GM23338 (cell line): ENCODE measurements around the gene HYAL2. TPM values are rescaled to one million over a fixed set of nuclear protein-coding genes. Genes with fewer than 3 reads are reported as not detected.

Experiments used
- ATAC-seq: fragments of 200-7000 bp; cut with Tn5 transposase; 3 replicates; pipeline ENCODE4 v1.9.1; 2020
- DNase-seq: peaks from one replicate; pipeline ENCODE4 v3.0.0-alpha.2; 2015; ENCODE audit warnings: low spot score
- H2AFZ ChIP-seq: fragments of 200-600 bp; sonication (generic); 2 replicates; pipeline ENCODE4 v1.8.0; 2016; ENCODE audit warnings: antibody characterized with exemption, mild to moderate bottlenecking, moderate library complexity
- H3F3A ChIP-seq: fragments of 200-600 bp; sonication (generic); replicated peaks from 2 replicates; pipeline ENCODE4 v1.8.0; 2017; ENCODE audit warnings: antibody characterized with exemption, mixed run types, low read depth
- H3K27ac ChIP-seq: fragments of 200-600 bp; sonication (generic); 2 replicates; pipeline ENCODE4 v1.6.1; 2016; ENCODE audit warnings: low read depth
- H3K27me3 ChIP-seq: fragments of 200-600 bp; sonication (generic); 2 replicates; pipeline ENCODE4 v1.8.0; 2016; ENCODE audit warnings: mild to moderate bottlenecking, mixed run types, moderate library complexity; ENCODE audit not compliant: insufficient read depth
- H3K36me3 ChIP-seq: fragments of 200-600 bp; sonication (generic); 2 replicates; pipeline ENCODE4 v1.8.0; 2016; ENCODE audit warnings: mild to moderate bottlenecking; ENCODE audit not compliant: insufficient read depth
- H3K4me1 ChIP-seq: fragments of 200-600 bp; sonication (generic); 2 replicates; pipeline ENCODE4 v1.8.0; 2016; ENCODE audit warnings: mild to moderate bottlenecking, moderate library complexity; ENCODE audit not compliant: insufficient read depth
- H3K4me2 ChIP-seq: fragments of 200-600 bp; sonication (generic); 2 replicates; pipeline ENCODE4 v1.7.1; 2017; ENCODE audit warnings: mixed run types
- H3K4me3 ChIP-seq: fragments of 200-600 bp; sonication (generic); 2 replicates; pipeline ENCODE4 v1.6.1; 2016; ENCODE audit warnings: mixed run types
- H3K79me2 ChIP-seq: fragments of 200-600 bp; sonication (generic); replicated peaks from 2 replicates; pipeline ENCODE4 v1.8.0; 2017; ENCODE audit warnings: mild to moderate bottlenecking; ENCODE audit not compliant: insufficient read depth
- H3K9me2 ChIP-seq: fragments of 200-600 bp; sonication (generic); 2 replicates; pipeline ENCODE4 v1.8.0; 2017; ENCODE audit not compliant: insufficient read depth
- H4K20me1 ChIP-seq: fragments of 200-600 bp; sonication (generic); replicated peaks from 2 replicates; pipeline ENCODE4 v1.8.0; 2017; ENCODE audit warnings: mild to moderate bottlenecking; ENCODE audit not compliant: insufficient read depth
- H3K27ac Mint-ChIP-seq: 2 replicates; pipeline ENCODE4 v1.8.0; 2020; ENCODE audit warnings: inconsistent platforms, mild to moderate bottlenecking, moderate library complexity, mixed read lengths
- H3K27me3 Mint-ChIP-seq: 3 replicates; pipeline ENCODE4 v1.8.0; 2022; ENCODE audit warnings: low read depth, mild to moderate bottlenecking, moderate library complexity, mixed read lengths, inconsistent platforms; ENCODE audit not compliant: insufficient read depth, poor library complexity
- H3K36me3 Mint-ChIP-seq: 3 replicates; pipeline ENCODE4 v1.8.0; 2021; ENCODE audit warnings: low read depth, mild to moderate bottlenecking, inconsistent platforms, moderate library complexity, mixed read lengths
- H3K4me1 Mint-ChIP-seq: 3 replicates; pipeline ENCODE4 v1.8.0; 2020; ENCODE audit warnings: mild to moderate bottlenecking, inconsistent platforms, mixed read lengths
- H3K4me3 Mint-ChIP-seq: 3 replicates; pipeline ENCODE4 v1.8.0; 2021; ENCODE audit warnings: moderate library complexity, mild to moderate bottlenecking, inconsistent platforms, mixed read lengths
- H3K9me3 Mint-ChIP-seq: 3 replicates; pipeline ENCODE4 v1.8.0; 2020; ENCODE audit warnings: moderate library complexity, mild to moderate bottlenecking, inconsistent platforms, mixed read lengths
- CREB1 ChIP-seq: fragments of 250-450 bp; sonication (Bioruptor Pico); IDR thresholded peaks from 2 replicates; pipeline ENCODE4 v1.5.0; 2020; ENCODE audit warnings: low read depth, mild to moderate bottlenecking, moderate library complexity
- EZH2 ChIP-seq: fragments of 200-600 bp; sonication (generic); IDR thresholded peaks from one replicate; pipeline ENCODE4 v1.8.0; 2017; ENCODE audit warnings: antibody characterized with exemption, mild to moderate bottlenecking, low read depth; ENCODE audit not compliant: unreplicated experiment
- POLR2AphosphoS5 ChIP-seq: IDR thresholded peaks from 2 replicates; pipeline ENCODE4 v1.6.1; 2016; ENCODE audit warnings: antibody characterized with exemption, low read depth
- STAT1 ChIP-seq: IDR thresholded peaks from one replicate; pipeline ENCODE4 v1.6.1; 2016; ENCODE audit warnings: antibody characterized with exemption; ENCODE audit not compliant: unreplicated experiment
- ZNF331 ChIP-seq: fragments of 250-450 bp; sonication (Bioruptor Pico); IDR thresholded peaks from 2 replicates; pipeline ENCODE4 v1.5.0; 2020; ENCODE audit warnings: low read depth, mild to moderate bottlenecking, moderate library complexity
- polyA plus RNA-seq: library from polyadenylated mRNA; unstranded; fragments of >200 nt; fragmentation: Nextera tagmentation; extraction: Ambion mirVana; gene quantifications from 2 replicates; pipeline ENCODE4 v1.2.1, GENCODE V29; 2016
- total RNA-seq: library from RNA; depleted of rRNA; stranded (reverse); fragments of >200 nt; shearing (Covaris generic); gene quantifications from 2 replicates; pipeline ENCODE4 v1.2.3, GENCODE V29; 2014
- TF ChIP-seq, protein P1 (sequence below): fragments of 250-450 bp; sonication (Bioruptor Pico); IDR thresholded peaks from 2 replicates; pipeline ENCODE4 v1.5.0; 2020; ENCODE audit warnings: mild to moderate bottlenecking, moderate library complexity
- TF ChIP-seq, protein P2 (sequence below): IDR thresholded peaks from 2 replicates; pipeline ENCODE4 v1.6.1; 2016; ENCODE audit warnings: antibody characterized with exemption

The HYAL2 gene
- total and polyA plus RNA-seq, 2 experiments from 2014 or later, result 28.9 to 74.3 TPM

DNA sequence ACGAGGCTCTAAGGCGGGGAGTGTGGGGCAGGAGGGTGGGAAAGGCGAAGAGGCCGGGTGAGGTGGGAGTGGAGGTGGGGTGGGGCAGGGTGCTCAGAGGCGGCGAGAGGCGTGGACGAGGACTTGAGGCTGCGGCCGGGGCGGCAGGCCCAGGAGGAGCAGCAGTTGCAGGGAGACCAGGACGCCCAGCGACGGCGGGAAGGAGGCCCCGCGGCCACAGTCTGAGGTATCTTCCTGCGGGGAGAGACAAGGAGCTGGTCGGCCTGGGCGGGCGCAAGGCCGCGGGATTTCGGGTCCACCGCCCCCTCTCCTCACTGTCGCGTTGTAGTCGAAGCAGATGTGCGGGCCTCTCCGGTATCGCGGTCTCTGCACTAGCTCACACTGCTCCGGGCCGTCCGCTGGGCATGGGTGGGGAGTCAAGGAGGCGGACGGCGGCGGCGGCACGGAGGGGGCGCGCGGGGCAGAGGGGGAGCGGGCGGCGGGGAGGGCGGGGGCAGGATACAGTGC, 42.1 kb upstream of the HYAL2 start (continued):
- TF ChIP-seq EZH2 (no peak), STAT1 (no peak)
- TF ChIP-seq, protein P1, sequence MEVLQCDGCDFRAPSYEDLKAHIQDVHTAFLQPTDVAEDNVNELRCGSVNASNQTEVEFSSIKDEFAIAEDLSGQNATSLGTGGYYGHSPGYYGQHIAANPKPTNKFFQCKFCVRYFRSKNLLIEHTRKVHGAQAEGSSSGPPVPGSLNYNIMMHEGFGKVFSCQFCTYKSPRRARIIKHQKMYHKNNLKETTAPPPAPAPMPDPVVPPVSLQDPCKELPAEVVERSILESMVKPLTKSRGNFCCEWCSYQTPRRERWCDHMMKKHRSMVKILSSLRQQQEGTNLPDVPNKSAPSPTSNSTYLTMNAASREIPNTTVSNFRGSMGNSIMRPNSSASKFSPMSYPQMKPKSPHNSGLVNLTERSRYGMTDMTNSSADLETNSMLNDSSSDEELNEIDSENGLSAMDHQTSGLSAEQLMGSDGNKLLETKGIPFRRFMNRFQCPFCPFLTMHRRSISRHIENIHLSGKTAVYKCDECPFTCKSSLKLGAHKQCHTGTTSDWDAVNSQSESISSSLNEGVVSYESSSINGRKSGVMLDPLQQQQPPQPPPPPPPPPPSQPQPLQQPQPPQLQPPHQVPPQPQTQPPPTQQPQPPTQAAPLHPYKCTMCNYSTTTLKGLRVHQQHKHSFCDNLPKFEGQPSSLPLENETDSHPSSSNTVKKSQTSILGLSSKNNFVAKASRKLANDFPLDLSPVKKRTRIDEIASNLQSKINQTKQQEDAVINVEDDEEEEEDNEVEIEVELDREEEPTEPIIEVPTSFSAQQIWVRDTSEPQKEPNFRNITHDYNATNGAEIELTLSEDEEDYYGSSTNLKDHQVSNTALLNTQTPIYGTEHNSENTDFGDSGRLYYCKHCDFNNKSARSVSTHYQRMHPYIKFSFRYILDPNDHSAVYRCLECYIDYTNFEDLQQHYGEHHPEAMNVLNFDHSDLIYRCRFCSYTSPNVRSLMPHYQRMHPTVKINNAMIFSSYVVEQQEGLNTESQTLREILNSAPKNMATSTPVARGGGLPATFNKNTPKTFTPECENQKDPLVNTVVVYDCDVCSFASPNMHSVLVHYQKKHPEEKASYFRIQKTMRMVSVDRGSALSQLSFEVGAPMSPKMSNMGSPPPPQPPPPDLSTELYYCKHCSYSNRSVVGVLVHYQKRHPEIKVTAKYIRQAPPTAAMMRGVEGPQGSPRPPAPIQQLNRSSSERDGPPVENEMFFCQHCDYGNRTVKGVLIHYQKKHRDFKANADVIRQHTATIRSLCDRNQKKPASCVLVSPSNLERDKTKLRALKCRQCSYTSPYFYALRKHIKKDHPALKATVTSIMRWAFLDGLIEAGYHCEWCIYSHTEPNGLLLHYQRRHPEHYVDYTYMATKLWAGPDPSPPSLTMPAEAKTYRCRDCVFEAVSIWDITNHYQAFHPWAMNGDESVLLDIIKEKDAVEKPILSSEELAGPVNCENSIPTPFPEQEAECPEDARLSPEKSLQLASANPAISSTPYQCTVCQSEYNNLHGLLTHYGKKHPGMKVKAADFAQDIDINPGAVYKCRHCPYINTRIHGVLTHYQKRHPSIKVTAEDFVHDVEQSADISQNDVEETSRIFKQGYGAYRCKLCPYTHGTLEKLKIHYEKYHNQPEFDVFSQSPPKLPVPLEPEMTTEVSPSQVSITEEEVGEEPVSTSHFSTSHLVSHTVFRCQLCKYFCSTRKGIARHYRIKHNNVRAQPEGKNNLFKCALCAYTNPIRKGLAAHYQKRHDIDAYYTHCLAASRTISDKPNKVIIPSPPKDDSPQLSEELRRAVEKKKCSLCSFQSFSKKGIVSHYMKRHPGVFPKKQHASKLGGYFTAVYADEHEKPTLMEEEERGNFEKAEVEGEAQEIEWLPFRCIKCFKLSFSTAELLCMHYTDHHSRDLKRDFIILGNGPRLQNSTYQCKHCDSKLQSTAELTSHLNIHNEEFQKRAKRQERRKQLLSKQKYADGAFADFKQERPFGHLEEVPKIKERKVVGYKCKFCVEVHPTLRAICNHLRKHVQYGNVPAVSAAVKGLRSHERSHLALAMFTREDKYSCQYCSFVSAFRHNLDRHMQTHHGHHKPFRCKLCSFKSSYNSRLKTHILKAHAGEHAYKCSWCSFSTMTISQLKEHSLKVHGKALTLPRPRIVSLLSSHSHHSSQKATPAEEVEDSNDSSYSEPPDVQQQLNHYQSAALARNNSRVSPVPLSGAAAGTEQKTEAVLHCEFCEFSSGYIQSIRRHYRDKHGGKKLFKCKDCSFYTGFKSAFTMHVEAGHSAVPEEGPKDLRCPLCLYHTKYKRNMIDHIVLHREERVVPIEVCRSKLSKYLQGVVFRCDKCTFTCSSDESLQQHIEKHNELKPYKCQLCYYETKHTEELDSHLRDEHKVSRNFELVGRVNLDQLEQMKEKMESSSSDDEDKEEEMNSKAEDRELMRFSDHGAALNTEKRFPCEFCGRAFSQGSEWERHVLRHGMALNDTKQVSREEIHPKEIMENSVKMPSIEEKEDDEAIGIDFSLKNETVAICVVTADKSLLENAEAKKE, result no peak

DNA sequence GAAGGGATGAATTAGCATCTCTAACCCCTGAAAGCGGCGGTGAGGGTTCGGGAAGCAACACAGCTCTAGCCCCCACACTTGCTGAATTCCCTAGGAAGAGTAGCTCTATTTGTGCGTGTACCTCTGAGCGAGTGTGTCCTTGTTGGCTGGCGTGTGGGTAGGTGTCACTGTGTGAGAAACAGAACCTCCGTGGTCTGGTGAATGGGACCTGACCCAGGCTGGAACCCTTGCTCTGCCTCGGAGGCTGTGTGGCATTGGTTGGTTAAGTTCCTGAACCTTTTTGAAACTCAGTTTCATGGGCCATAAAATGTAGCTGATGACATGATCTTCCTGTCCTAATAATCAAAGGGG, 37.2 kb upstream of the HYAL2 start:
- Histone ChIP-seq H4K20me1 (peaks cover 24% of the 10 kb centered on the region), H3K4me3 (peak overlapping the region; percentile 75), H3K79me2 (peaks cover 21% of the 10 kb centered on the region), H3K4me2 (peak overlapping the region; percentile 72), H2AFZ (peak overlapping the region; percentile 93), H3F3A (no peaks in the 10 kb centered on the region), H3K9me2 (no peaks in the 10 kb centered on the region), H3K27me3 (peaks cover 11% of the 10 kb centered on the region; the same call in 1 of the 2 replicates), H3K36me3 (no peaks in the 10 kb centered on the region), H3K27ac (no peak overlapping the region), H3K4me1 (peaks cover 10% of the 10 kb centered on the region; the same call in 1 of the 2 replicates)
- Mint-ChIP-seq H3K4me1 (peaks cover 22% of the 10 kb centered on the region), H3K4me3 (peak overlapping the region; percentile 93), H3K36me3 (peaks cover 2% of the 10 kb centered on the region; the same call in 1 of the 3 replicates), H3K27me3 (peaks cover 18% of the 10 kb centered on the region), H3K27ac (no peak overlapping the region), H3K9me3 (no peaks in the 10 kb centered on the region; the same call in 2 of the 3 replicates)
- peak; percentile 1 for ATAC-seq
- TF ChIP-seq, protein P1, result no peak
- TF ChIP-seq, protein P2, sequence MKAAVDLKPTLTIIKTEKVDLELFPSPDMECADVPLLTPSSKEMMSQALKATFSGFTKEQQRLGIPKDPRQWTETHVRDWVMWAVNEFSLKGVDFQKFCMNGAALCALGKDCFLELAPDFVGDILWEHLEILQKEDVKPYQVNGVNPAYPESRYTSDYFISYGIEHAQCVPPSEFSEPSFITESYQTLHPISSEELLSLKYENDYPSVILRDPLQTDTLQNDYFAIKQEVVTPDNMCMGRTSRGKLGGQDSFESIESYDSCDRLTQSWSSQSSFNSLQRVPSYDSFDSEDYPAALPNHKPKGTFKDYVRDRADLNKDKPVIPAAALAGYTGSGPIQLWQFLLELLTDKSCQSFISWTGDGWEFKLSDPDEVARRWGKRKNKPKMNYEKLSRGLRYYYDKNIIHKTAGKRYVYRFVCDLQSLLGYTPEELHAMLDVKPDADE, result no peak
- TF ChIP-seq ZNF331 (no peak), CREB1 (no peak), POLR2AphosphoS5 (peak; percentile 14; the same call in 1 of the 2 replicates)
- DNase-seq, result no peak
